Sigmoid colon (tissue), 4 donors: ENCODE measurements around the gene GDF9.

Source experiments
- CTCF ChIP-seq, 4 experiments: fragments of 450-650 bp in 3 of 4; fragments of 200-600 bp in 1 of 4; IDR thresholded peaks; one replicate each; pipeline ENCODE4 v1.5.1; 2016 to 2019; ENCODE audit warnings: antibody characterized with exemption in 4 of 4, mild to moderate bottlenecking in 3 of 4, moderate library complexity in 2 of 4
- EP300 ChIP-seq, 4 donors: sonication (generic); formaldehyde crosslinking; IDR thresholded peaks; one replicate each; pipeline ENCODE4 v1.6.1; 2017; ENCODE audit warnings: antibody characterized with exemption in 4 of 4
- POLR2A ChIP-seq, 2 donors: fragments of 450-650 bp; IDR thresholded peaks; one replicate each; pipeline ENCODE4 v1.6.1; 2016; ENCODE audit warnings: antibody characterized with exemption in 2 of 2, mild to moderate bottlenecking in 2 of 2, moderate library complexity in 2 of 2
- POLR2AphosphoS5 ChIP-seq, 4 donors: sonication (generic); formaldehyde crosslinking; IDR thresholded peaks; one replicate each; pipeline ENCODE4 v1.6.1; 2017; ENCODE audit warnings: antibody characterized with exemption in 4 of 4

- TF ChIP-seq CTCF (IDR thresholded peaks at IDR 0.05) = no peak
- TF ChIP-seq POLR2AphosphoS5 (IDR thresholded peaks at IDR 0.05) = no peak
- TF ChIP-seq POLR2A (IDR thresholded peaks at IDR 0.05) = no peak
- no peak for TF ChIP-seq EP300 (IDR thresholded peaks at IDR 0.05)
These were observed 25.0 kb downstream of the GDF9 start for GRCh38 chr5:132841305-132841704.
